K562 (cell line): ENCODE measurements around the gene SMCO4. TPM values are rescaled to one million over a fixed set of nuclear protein-coding genes. Genes with fewer than 3 reads are reported as not detected.

ENCODE experiments used
- ATAC-seq: fragments of 200-7000 bp; cut with Tn5 transposase; 3 replicates; pipeline ENCODE4 v1.9.1; 2020; ENCODE audit warnings: moderate library complexity
- BruUV-seq: library from RNA; stranded (reverse); fragments of 400-500 nt; replicated peaks from 2 replicates; lab custom pipeline; 2021; lab: Mats Ljungman, UMichigan
- CTCF ChIA-PET: fragments of 300-600 bp; formaldehyde crosslinking; extraction: SDS; loops from one replicate; lab custom pipeline; 2021; ENCODE audit warnings: low intra/inter-chr PET ratio; lab: Yijun Ruan, JAX
- POLR2A ChIA-PET: fragments of 300-600, 350-650 bp; sonication (Branson Sonifier 250); formaldehyde crosslinking; extraction: SDS; loops from one replicate; lab custom pipeline; 2021; ENCODE audit warnings: antibody characterized with exemption, inconsistent platforms; lab: Yijun Ruan, JAX
- DNase-seq, 4 experiments: peaks; one replicate each; pipeline versions ENCODE4 v3.0.0 to v3.0.0-alpha.2; 2011 to 2018; ENCODE audit warnings: low spot score in 3 of 4, mixed read lengths in 3 of 4; ENCODE audit errors: extremely low read depth in 1 of 4
- FAIRE-seq: peaks from 2 replicates; lab custom pipeline; 2011; peaks lifted over from hg19 to GRCh38; lab: Jason Lieb, UNC
- H2AFZ ChIP-seq: 2 replicates; pipeline ENCODE4 v1.6.0; 2011; ENCODE audit warnings: low read depth, low read length, control low read depth, inconsistent platforms
- H3K27ac ChIP-seq: fragments of 200-600 bp; 3 replicates; pipeline ENCODE4 v1.8.0; 2011; ENCODE audit warnings: low read depth, mild to moderate bottlenecking, control low read depth, inconsistent platforms, low read length, moderate library complexity, mixed read lengths; ENCODE audit errors: extremely low read depth
- H3K27me3 ChIP-seq, 2 experiments: fragments of 300-600 bp in 1 of 2; 2 replicates in 1 of 2; 3 replicates in 1 of 2; pipeline versions ENCODE4 v1.6.0 to v1.8.0; 2011; ENCODE audit warnings: inconsistent platforms in 2 of 2, low read length in 2 of 2, mild to moderate bottlenecking in 1 of 2, mixed read lengths in 1 of 2, moderate library complexity in 1 of 2; ENCODE audit not compliant: control insufficient read depth in 2 of 2, insufficient read depth in 2 of 2
- H3K36me3 ChIP-seq: fragments of 300-600 bp; 3 replicates; pipeline ENCODE4 v1.8.0; 2011; ENCODE audit warnings: mild to moderate bottlenecking, low read length, inconsistent platforms; ENCODE audit not compliant: control insufficient read depth, insufficient read depth
- H3K4me1 ChIP-seq, 2 experiments: fragments of 200-600 bp in 1 of 2; replicated peaks in 1 of 2; 2 replicates in 1 of 2; 3 replicates in 1 of 2; pipeline versions ENCODE4 v1.5.1 to v1.8.0; 2011; ENCODE audit warnings: inconsistent platforms in 2 of 2, low read length in 2 of 2, mild to moderate bottlenecking in 1 of 2, mixed read lengths in 1 of 2, moderate library complexity in 1 of 2; ENCODE audit not compliant: control insufficient read depth in 2 of 2, insufficient read depth in 2 of 2
- H3K4me2 ChIP-seq: 2 replicates; pipeline ENCODE4 v1.6.1; 2011; ENCODE audit warnings: low read length, control low read depth, inconsistent platforms, mixed read lengths; ENCODE audit not compliant: insufficient read depth
- H3K4me3 ChIP-seq: fragments of 200-600 bp; sonication (generic), shearing (Covaris generic); 2 replicates; pipeline ENCODE4 v1.5.1; 2016; ENCODE audit warnings: control low read depth, inconsistent platforms
- H3K79me2 ChIP-seq: fragments of 200-600 bp; 3 replicates; pipeline ENCODE4 v1.8.0; 2011; ENCODE audit warnings: low read length, inconsistent platforms; ENCODE audit not compliant: control insufficient read depth, insufficient read depth
- H3K9ac ChIP-seq, 2 experiments: 2 replicates each; pipeline versions ENCODE4 v1.6.0 to v1.6.1; 2011; ENCODE audit warnings: low read depth in 2 of 2, low read length in 2 of 2, control low read depth in 1 of 2, inconsistent platforms in 1 of 2, mild to moderate bottlenecking in 1 of 2, mixed read lengths in 1 of 2; ENCODE audit not compliant: insufficient read depth in 1 of 2
- H3K9me1 ChIP-seq: one replicate; pipeline ENCODE4 v1.6.0; 2011; ENCODE audit warnings: inconsistent platforms, mild to moderate bottlenecking, low read length, moderate library complexity; ENCODE audit not compliant: control insufficient read depth, insufficient read depth
- H3K9me3 ChIP-seq: replicated peaks from 2 replicates; pipeline ENCODE4 v1.5.1; 2011; ENCODE audit warnings: low read depth, low read length, inconsistent platforms; ENCODE audit not compliant: control insufficient read depth, insufficient read depth
- H4K20me1 ChIP-seq: replicated peaks from 2 replicates; pipeline ENCODE4 v1.6.1; 2011; ENCODE audit warnings: low read length, inconsistent platforms, mixed read lengths; ENCODE audit not compliant: control insufficient read depth, insufficient read depth
- ATF1 ChIP-seq, 2 experiments: fragments of 450-650 bp in 1 of 2; IDR thresholded peaks; 2 replicates each; pipeline ENCODE4 v1.6.1; 2016; ENCODE audit warnings: missing compliant biosample characterization in 1 of 2, missing genetic modification characterization in 1 of 2
- ATF3 ChIP-seq, 2 experiments: fragments of 450-650 bp in 1 of 2; sonication (generic) in 1 of 2; formaldehyde crosslinking in 1 of 2; IDR thresholded peaks in 1 of 2; conservative IDR thresholded peaks in 1 of 2; 2 replicates each; pipeline versions ENCODE4 v1.6.1 to v1.8.1; 2016 to 2023; ENCODE audit warnings: mild to moderate bottlenecking in 2 of 2, moderate library complexity in 2 of 2, inconsistent platforms in 1 of 2, missing genetic modification reagents in 1 of 2
- ELF1 ChIP-seq: fragments of 200-800 bp; sonication (Bioruptor generic); IDR thresholded peaks from 2 replicates; pipeline ENCODE4 v1.6.1; 2016; ENCODE audit warnings: missing genetic modification characterization, missing compliant biosample characterization
- HNRNPUL1 ChIP-seq: fragments of 200-400 bp; formaldehyde crosslinking; IDR thresholded peaks from 2 replicates; pipeline ENCODE4 v1.6.1; 2017; ENCODE audit warnings: low read length
- MEF2A ChIP-seq: IDR thresholded peaks from 2 replicates; pipeline ENCODE4 v1.6.1; 2011; ENCODE audit warnings: low read depth, mild to moderate bottlenecking, low read length, moderate library complexity; ENCODE audit not compliant: control insufficient read depth
- NBN ChIP-seq: fragments of 450-650 bp; IDR thresholded peaks from 2 replicates; pipeline ENCODE4 v1.6.1; 2016; ENCODE audit warnings: low read depth, mild to moderate bottlenecking
- PML ChIP-seq: IDR thresholded peaks from 2 replicates; pipeline ENCODE4 v1.6.1; 2012; ENCODE audit warnings: low read length, inconsistent platforms
- PTTG1 ChIP-seq: fragments of 450-650 bp; IDR thresholded peaks from 2 replicates; pipeline ENCODE4 v1.6.1; 2016; ENCODE audit warnings: low read depth, mild to moderate bottlenecking, missing genetic modification characterization, missing compliant biosample characterization
- RBM34 ChIP-seq: fragments of 200-400 bp; formaldehyde crosslinking; IDR thresholded peaks from 2 replicates; pipeline ENCODE4 v1.6.1; 2018; ENCODE audit warnings: low read length, borderline replicate concordance; ENCODE audit not compliant: insufficient read depth
- TBP ChIP-seq: optimal IDR thresholded peaks from 2 replicates; pipeline ENCODE3; 2011; ENCODE audit warnings: low read depth, low read length, improper control_type of control experiment
- TRIM24 ChIP-seq, 2 experiments: fragments of 450-650 bp; IDR thresholded peaks; 2 replicates each; pipeline ENCODE4 v1.6.1; 2016
- ZBTB26 ChIP-seq: fragments of 450-650 bp; formaldehyde crosslinking; IDR thresholded peaks from 2 replicates; pipeline ENCODE4 v1.4.0; 2022; ENCODE audit warnings: missing genetic modification characterization
- ZFP1 ChIP-seq: fragments of 450-650 bp; formaldehyde crosslinking; IDR thresholded peaks from 2 replicates; pipeline ENCODE4 v1.4.0; 2020; ENCODE audit warnings: mild to moderate bottlenecking, mixed read lengths
- ZNF121 ChIP-seq: sonication (generic); formaldehyde crosslinking; conservative IDR thresholded peaks from 2 replicates; pipeline ENCODE4 v1.8.0; 2022; ENCODE audit warnings: missing genetic modification reagents
- ZNF124 ChIP-seq: sonication (generic); formaldehyde crosslinking; IDR thresholded peaks from 2 replicates; pipeline ENCODE4 v1.8.1; 2022; ENCODE audit warnings: missing genetic modification reagents
- ZNF280B ChIP-seq: fragments of 250-450 bp; sonication (Bioruptor Pico); IDR thresholded peaks from 2 replicates; pipeline ENCODE4 v1.5.1; 2021; ENCODE audit warnings: mild to moderate bottlenecking
- WGBS: fragments of 100-300 bp; shearing (Covaris generic); methylation state at CpG from one replicate; pipeline ENCODE4 v1.1.6; 2016; ENCODE audit warnings: low coverage, mixed read lengths; ENCODE audit not compliant: insufficient coverage; ENCODE audit errors: missing lambda C conversion rate; 5-methylcytosine and 5-hydroxymethylcytosine counted together
- in situ Hi-C: fragments of 300-500 bp; cut with MboI; formaldehyde crosslinking; loops from 4 replicates; pipeline ENCODE4 v1.15.0; 2018; ENCODE audit warnings: inconsistent platforms, mixed read lengths
- intact Hi-C: fragments of 100-400 bp; cut with micrococcal nuclease; formaldehyde crosslinking; loops from 2 replicates; pipeline ENCODE4 v1.14.2; 2022
- polyA plus RNA-seq, 8 experiments: library from polyadenylated mRNA; depleted of rRNA in 4 of 8; stranded (reverse) in 5 of 8; unstranded in 3 of 8; fragments of >200 nt; fragmentation: Nextera tagmentation in 2 of 8; fragmentation: Illumina TruSeq in 1 of 8; extraction: Ambion mirVana in 2 of 8; extraction: Trizol in 1 of 8; gene quantifications; 2 replicates each; pipeline versions ENCODE4 v1.2.1 to v1.2.3, GENCODE V29; 2011 to 2014; ENCODE audit warnings: inconsistent platforms in 1 of 8, missing spikeins in 1 of 8
- total RNA-seq, 7 experiments: library from RNA; depleted of rRNA in 6 of 7; stranded (reverse); fragments of >200 nt in 6 of 7; fragmentation: Illumina TruSeq in 2 of 7; extraction: Trizol in 2 of 7; gene quantifications; 2 replicates each; pipeline versions ENCODE4 v1.2.1 to v1.2.3, GENCODE V29; 2011 to 2021; ENCODE audit warnings: low replicate concordance in 1 of 7
- TF ChIP-seq, protein P1 (sequence below): fragments of 250-450 bp; sonication (Bioruptor Pico); IDR thresholded peaks from 2 replicates; pipeline ENCODE4 v1.5.0; 2021; ENCODE audit warnings: mild to moderate bottlenecking, borderline replicate concordance

SMCO4 gene
- total and polyA plus RNA-seq, 9 of the 15 experiments (the other 6 are each of a cell fraction or from before 2014, with no cell fraction given), result 1.8 to 27.8 (median 15.3) TPM

GRCh38 chr11:93512949-93513667, 30.1 kb downstream of the SMCO4 start:
- Histone ChIP-seq H3K4me1 (no peaks in the 10 kb centered on the region), H3K36me3 (no peaks in the 10 kb centered on the region), H2AFZ (no peak overlapping the region), H4K20me1 (no peaks in the 10 kb centered on the region; the same call in 1 of the 2 replicates), H3K4me2 (no peak overlapping the region), H3K27me3 (no peaks in the 10 kb centered on the region), H3K4me3 (no peak overlapping the region), H3K9ac (no peak overlapping the region), H3K27ac (no peak overlapping the region), H3K79me2 (no peaks in the 10 kb centered on the region), H3K9me3 (no peaks in the 10 kb centered on the region), H3K9me1 (no peaks in the 10 kb centered on the region)
- in situ Hi-C loops (no loop called here), intact Hi-C loops (no loop called here)
- 72% methylated on average over 2 of the region's 3 CpGs for WGBS
- DNase-seq, result no peak
- BruUV-seq, result no TSS peak
- CTCF ChIA-PET, result no interaction called here
- POLR2A ChIA-PET, result no interaction called here
- ATAC-seq, result no peak
- FAIRE-seq, result no peak
- TF ChIP-seq TBP (no peak), ATF1 (CRISPR knock-in tag; IDR thresholded peaks at IDR 0.05) (no peak), ATF1 (tag; IDR thresholded peaks at IDR 0.05) (no peak), PTTG1 (tag) (no peak), RBM34 (no peak), ZFP1 (no peak), ZNF121 (no peak), MEF2A (no peak), ZNF124 (CRISPR knock-in tag) (no peak), ATF3 (IDR thresholded peaks at IDR 0.05) (no peak), ATF3 (CRISPR knock-in tag; conservative IDR thresholded peaks at IDR 0.05) (no peak), ZNF280B (CRISPR knock-in tag) (no peak), HNRNPUL1 (no peak), TRIM24 (IDR thresholded peaks at IDR 0.05) (no peak), NBN (no peak), PML (no peak), ZBTB26 (no peak), ELF1 (no peak)
- TF ChIP-seq, protein P1, sequence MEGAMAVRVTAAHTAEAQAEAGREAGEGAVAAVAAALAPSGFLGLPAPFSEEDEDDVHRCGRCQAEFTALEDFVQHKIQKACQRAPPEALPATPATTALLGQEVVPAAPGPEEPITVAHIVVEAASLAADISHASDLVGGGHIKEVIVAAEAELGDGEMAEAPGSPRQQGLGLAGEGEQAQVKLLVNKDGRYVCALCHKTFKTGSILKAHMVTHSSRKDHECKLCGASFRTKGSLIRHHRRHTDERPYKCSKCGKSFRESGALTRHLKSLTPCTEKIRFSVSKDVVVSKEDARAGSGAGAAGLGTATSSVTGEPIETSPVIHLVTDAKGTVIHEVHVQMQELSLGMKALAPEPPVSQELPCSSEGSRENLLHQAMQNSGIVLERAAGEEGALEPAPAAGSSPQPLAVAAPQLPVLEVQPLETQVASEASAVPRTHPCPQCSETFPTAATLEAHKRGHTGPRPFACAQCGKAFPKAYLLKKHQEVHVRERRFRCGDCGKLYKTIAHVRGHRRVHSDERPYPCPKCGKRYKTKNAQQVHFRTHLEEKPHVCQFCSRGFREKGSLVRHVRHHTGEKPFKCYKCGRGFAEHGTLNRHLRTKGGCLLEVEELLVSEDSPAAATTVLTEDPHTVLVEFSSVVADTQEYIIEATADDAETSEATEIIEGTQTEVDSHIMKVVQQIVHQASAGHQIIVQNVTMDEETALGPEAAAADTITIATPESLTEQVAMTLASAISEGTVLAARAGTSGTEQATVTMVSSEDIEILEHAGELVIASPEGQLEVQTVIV (CRISPR knock-in tag), result no peak
